Measurements from ENCODE around the gene TPH2. TPM values are rescaled to one million over a fixed set of nuclear protein-coding genes. Genes with fewer than 3 reads are reported as not detected.

Gene TPH2
- total and polyA plus RNA-seq, 4 donors: 0.01 TPM; not detected in 3

- Histone ChIP-seq H3K27ac (ENCODE audit: low read depth in 1 of 2, low read length in 1 of 2) (no peak overlapping the region), H3K27me3 (ENCODE audit: control insufficient read depth in 3 of 3, insufficient read depth in 3 of 3, low read length in 2 of 3) (no peaks in the 10 kb centered on the region), H3K9ac (ENCODE audit: insufficient read depth in 1 of 2, low read length in 2 of 2) (no peak overlapping the region), H3K4me1 (ENCODE audit: control insufficient read depth in 5 of 5, insufficient read depth in 5 of 5, low read length in 5 of 5) (no peaks in the 10 kb centered on the region), H3K36me3 (ENCODE audit: control insufficient read depth in 4 of 4, insufficient read depth in 4 of 4, low read length in 4 of 4) (no peaks in the 10 kb centered on the region), H3K9me3 (ENCODE audit: control insufficient read depth in 4 of 4, insufficient read depth in 3 of 4, low read length in 3 of 4) (no peaks in the 10 kb centered on the region), H3K4me3 (no peak overlapping the region)
- no peak for TF ChIP-seq CTCF (IDR thresholded peaks at IDR 0.05; ENCODE audit: control extremely low read depth, extremely low read depth)
- no peak for DNase-seq
- no peak for ATAC-seq (ENCODE audit: insufficient read depth, low FRiP score)
These were observed 79.4 kb downstream of the TPH2 start for GRCh38 chr12:72018036-72018435.

GRCh38 chr12:72024613-72025012, 86.0 kb downstream of the TPH2 start:
- ATAC-seq (ENCODE audit: insufficient read depth, low FRiP score) (no peak), DNase-seq (no peak)
- H3K4me3 ChIP-seq: no peak overlapping the region
- no peaks in the 10 kb centered on the region for H3K9me3 ChIP-seq (ENCODE audit: control insufficient read depth in 4 of 4, insufficient read depth in 3 of 4, low read length in 3 of 4)
- no peak for TF ChIP-seq CTCF (IDR thresholded peaks at IDR 0.05; ENCODE audit: control extremely low read depth, extremely low read depth)
- H3K27me3 ChIP-seq (ENCODE audit: control insufficient read depth in 3 of 3, insufficient read depth in 3 of 3, low read length in 2 of 3): no peaks in the 10 kb centered on the region
- H3K4me1 ChIP-seq (ENCODE audit: control insufficient read depth in 5 of 5, insufficient read depth in 5 of 5, low read length in 5 of 5): no peaks in the 10 kb centered on the region
- no peak overlapping the region for H3K27ac ChIP-seq (ENCODE audit: low read depth in 1 of 2, low read length in 1 of 2)
- H3K36me3 ChIP-seq (ENCODE audit: control insufficient read depth in 4 of 4, insufficient read depth in 4 of 4, low read length in 4 of 4): no peaks in the 10 kb centered on the region
- WGBS, 2 donors: 66 to 67% methylated on average over 5 of the region's 5 CpGs
- no peak overlapping the region for H3K9ac ChIP-seq (ENCODE audit: insufficient read depth in 1 of 2, low read length in 2 of 2)

GRCh38 chr12:72025524-72025923, 86.9 kb downstream of the TPH2 start:
- Histone ChIP-seq H3K4me1 (ENCODE audit: control insufficient read depth in 5 of 5, insufficient read depth in 5 of 5, low read length in 5 of 5) (no peaks in the 10 kb centered on the region), H3K27ac (ENCODE audit: low read depth in 1 of 2, low read length in 1 of 2) (no peak overlapping the region), H3K36me3 (ENCODE audit: control insufficient read depth in 4 of 4, insufficient read depth in 4 of 4, low read length in 4 of 4) (no peaks in the 10 kb centered on the region), H3K4me3 (no peak overlapping the region), H3K27me3 (ENCODE audit: control insufficient read depth in 3 of 3, insufficient read depth in 3 of 3, low read length in 2 of 3) (no peaks in the 10 kb centered on the region), H3K9ac (ENCODE audit: insufficient read depth in 1 of 2, low read length in 2 of 2) (no peak overlapping the region), H3K9me3 (ENCODE audit: control insufficient read depth in 4 of 4, insufficient read depth in 3 of 4, low read length in 3 of 4) (no peaks in the 10 kb centered on the region)
- ATAC-seq (ENCODE audit: insufficient read depth, low FRiP score) (no peak), DNase-seq (no peak)
- 74 to 78% methylated on average over 1 of the region's 1 CpG for WGBS, 2 donors
- no peak for TF ChIP-seq CTCF (IDR thresholded peaks at IDR 0.05; ENCODE audit: control extremely low read depth, extremely low read depth)

GRCh38 chr12:72028966-72029365, 90.3 kb downstream of the TPH2 start:
- no peaks in the 10 kb centered on the region for H3K27me3 ChIP-seq (ENCODE audit: control insufficient read depth in 3 of 3, insufficient read depth in 3 of 3, low read length in 2 of 3)
- WGBS, 2 donors: 81 to 84% methylated on average over 1 of the region's 1 CpG
- ATAC-seq (ENCODE audit: insufficient read depth, low FRiP score): no peak
- no peak overlapping the region for H3K27ac ChIP-seq (ENCODE audit: low read depth in 1 of 2, low read length in 1 of 2)
- H3K36me3 ChIP-seq (ENCODE audit: control insufficient read depth in 4 of 4, insufficient read depth in 4 of 4, low read length in 4 of 4): no peaks in the 10 kb centered on the region
- TF ChIP-seq CTCF (IDR thresholded peaks at IDR 0.05; ENCODE audit: control extremely low read depth, extremely low read depth): no peak
- H3K4me3 ChIP-seq: no peak overlapping the region
- peak in 1 of 3 donors; percentile 40 for DNase-seq
- H3K9ac ChIP-seq (ENCODE audit: insufficient read depth in 1 of 2, low read length in 2 of 2): no peak overlapping the region
- H3K9me3 ChIP-seq (ENCODE audit: control insufficient read depth in 4 of 4, insufficient read depth in 3 of 4, low read length in 3 of 4): no peaks in the 10 kb centered on the region
- no peaks in the 10 kb centered on the region for H3K4me1 ChIP-seq (ENCODE audit: control insufficient read depth in 5 of 5, insufficient read depth in 5 of 5, low read length in 5 of 5)

Data from lung (tissue), 12 donors.